Measurements from ENCODE around the gene HSPA1B. TPM values are rescaled to one million over a fixed set of nuclear protein-coding genes. Genes with fewer than 3 reads are reported as not detected.

HSPA1B gene
- polyA plus RNA-seq, 1 of the 3 experiments (the other 2 are of a cell fraction) = 96.3 TPM

GRCh38 chr6:31778999-31779885 is 48.3 kb upstream of the HSPA1B start:
- no peaks in the 10 kb centered on the region for H3K9me3 ChIP-seq
- ChIA-PET CTCF (interaction anchor here (1.3 to 9.9 kb wide), 4 partner anchors 9 to 269 kb away, joined by 4 to 62 read pairs (median 6); no protein-coding TSS in a partner anchor), POLR2A (interaction anchor here (0.8 kb wide), 1 partner anchor 12 kb away, joined by 3 read pairs; no protein-coding TSS in a partner anchor)
- DNase-seq = no peak
- H2AFZ ChIP-seq (ENCODE audit: low read depth) = no peak overlapping the region
- 90% methylated on average over 31 of the region's 43 CpGs for WGBS (ENCODE audit: low lambda C conversion rate)
- H3F3A ChIP-seq (replicated peaks; ENCODE audit: insufficient read depth) = peaks cover 3% of the 10 kb centered on the region
- H3K9ac ChIP-seq = no peak overlapping the region
- H4K20me1 ChIP-seq (ENCODE audit: insufficient read depth) = no peaks in the 10 kb centered on the region
- H3K27ac ChIP-seq (ENCODE audit: low read depth in 2 of 2, low read length in 1 of 2) = no peak overlapping the region
- peaks cover 9 to 10% of the 10 kb centered on the region in 2 experiments; a peak in 2 of 4 replicates for H3K4me1 ChIP-seq (ENCODE audit: control insufficient read depth in 1 of 2, insufficient read depth in 2 of 2, low read depth in 1 of 2, low read length in 1 of 2)
- H3K36me3 ChIP-seq (replicated peaks in 1 of 2; ENCODE audit: control insufficient read depth in 1 of 2, insufficient read depth in 2 of 2, low read length in 1 of 2) = peaks cover 6 to 51% of the 10 kb centered on the region in 2 experiments
- no peaks in the 10 kb centered on the region for H3K27me3 ChIP-seq (ENCODE audit: insufficient read depth)
- no peaks in the 10 kb centered on the region for H3K79me2 ChIP-seq (ENCODE audit: insufficient read depth)
- no peak overlapping the region for H3K4me3 ChIP-seq (ENCODE audit: low read depth in 2 of 2, low read length in 1 of 2)
- TF ChIP-seq RAD21 (IDR thresholded peaks at IDR 0.05; ENCODE audit: low read length) = no peak
- no peak for TF ChIP-seq RFX5 (IDR thresholded peaks at IDR 0.05; ENCODE audit: low read length)
- TF ChIP-seq CHD2 (IDR thresholded peaks at IDR 0.05; ENCODE audit: low read length, partially characterized antibody) = no peak
- TF ChIP-seq, protein P1, sequence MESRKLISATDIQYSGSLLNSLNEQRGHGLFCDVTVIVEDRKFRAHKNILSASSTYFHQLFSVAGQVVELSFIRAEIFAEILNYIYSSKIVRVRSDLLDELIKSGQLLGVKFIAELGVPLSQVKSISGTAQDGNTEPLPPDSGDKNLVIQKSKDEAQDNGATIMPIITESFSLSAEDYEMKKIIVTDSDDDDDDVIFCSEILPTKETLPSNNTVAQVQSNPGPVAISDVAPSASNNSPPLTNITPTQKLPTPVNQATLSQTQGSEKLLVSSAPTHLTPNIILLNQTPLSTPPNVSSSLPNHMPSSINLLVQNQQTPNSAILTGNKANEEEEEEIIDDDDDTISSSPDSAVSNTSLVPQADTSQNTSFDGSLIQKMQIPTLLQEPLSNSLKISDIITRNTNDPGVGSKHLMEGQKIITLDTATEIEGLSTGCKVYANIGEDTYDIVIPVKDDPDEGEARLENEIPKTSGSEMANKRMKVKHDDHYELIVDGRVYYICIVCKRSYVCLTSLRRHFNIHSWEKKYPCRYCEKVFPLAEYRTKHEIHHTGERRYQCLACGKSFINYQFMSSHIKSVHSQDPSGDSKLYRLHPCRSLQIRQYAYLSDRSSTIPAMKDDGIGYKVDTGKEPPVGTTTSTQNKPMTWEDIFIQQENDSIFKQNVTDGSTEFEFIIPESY (IDR thresholded peaks at IDR 0.05; ENCODE audit: borderline replicate concordance, low read depth) = no peak
- TF ChIP-seq TCF12 (IDR thresholded peaks at IDR 0.05) = no peak
- TF ChIP-seq, protein P2, sequence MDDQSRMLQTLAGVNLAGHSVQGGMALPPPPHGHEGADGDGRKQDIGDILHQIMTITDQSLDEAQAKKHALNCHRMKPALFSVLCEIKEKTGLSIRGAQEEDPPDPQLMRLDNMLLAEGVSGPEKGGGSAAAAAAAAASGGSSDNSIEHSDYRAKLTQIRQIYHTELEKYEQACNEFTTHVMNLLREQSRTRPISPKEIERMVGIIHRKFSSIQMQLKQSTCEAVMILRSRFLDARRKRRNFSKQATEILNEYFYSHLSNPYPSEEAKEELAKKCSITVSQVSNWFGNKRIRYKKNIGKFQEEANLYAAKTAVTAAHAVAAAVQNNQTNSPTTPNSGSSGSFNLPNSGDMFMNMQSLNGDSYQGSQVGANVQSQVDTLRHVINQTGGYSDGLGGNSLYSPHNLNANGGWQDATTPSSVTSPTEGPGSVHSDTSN (IDR thresholded peaks at IDR 0.05) = no peak
- no peak for TF ChIP-seq RCOR1 (IDR thresholded peaks at IDR 0.05; ENCODE audit: low read length)
- no peak for TF ChIP-seq TAF1 (IDR thresholded peaks at IDR 0.05; ENCODE audit: borderline replicate concordance, low read depth, low read length)
- TF ChIP-seq SIN3A (IDR thresholded peaks at IDR 0.05; ENCODE audit: borderline replicate concordance, low read depth, low read length) = no peak
- TF ChIP-seq YY1 (IDR thresholded peaks at IDR 0.05; ENCODE audit: low read depth) = no peak
- H3K4me2 ChIP-seq = no peak overlapping the region
- H3K9me2 ChIP-seq = no peaks in the 10 kb centered on the region

DNA sequence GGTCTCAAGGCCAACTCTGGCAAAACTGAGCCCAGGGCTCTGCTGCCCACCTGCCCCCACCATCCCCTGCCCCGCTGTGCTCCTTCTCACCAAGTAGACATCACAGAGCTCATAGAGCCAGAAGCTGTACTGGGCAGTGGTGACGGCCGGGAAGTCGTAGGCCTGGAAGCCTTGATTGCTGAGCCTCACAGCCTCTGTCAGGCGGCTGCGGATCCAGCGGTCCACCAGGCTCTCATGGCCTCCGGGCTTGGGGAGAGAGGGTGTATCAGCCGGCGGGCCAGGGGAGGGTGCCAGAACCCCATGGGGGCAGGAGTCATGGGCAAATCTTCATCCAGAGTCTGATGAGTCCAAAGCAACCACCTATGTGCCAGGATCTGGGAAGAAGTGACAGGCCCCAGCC is 47.6 kb upstream of the HSPA1B start:
- Histone ChIP-seq H3K9ac (no peak overlapping the region), H3K79me2 (ENCODE audit: insufficient read depth) (no peaks in the 10 kb centered on the region), H3K27ac (ENCODE audit: low read depth in 2 of 2, low read length in 1 of 2) (no peak overlapping the region), H4K20me1 (ENCODE audit: insufficient read depth) (no peaks in the 10 kb centered on the region), H2AFZ (ENCODE audit: low read depth) (no peak overlapping the region), H3F3A (replicated peaks; ENCODE audit: insufficient read depth) (peaks cover 3% of the 10 kb centered on the region), H3K27me3 (ENCODE audit: insufficient read depth) (no peaks in the 10 kb centered on the region), H3K4me3 (ENCODE audit: low read depth in 2 of 2, low read length in 1 of 2) (no peak overlapping the region), H3K36me3 (replicated peaks in 1 of 2; ENCODE audit: control insufficient read depth in 1 of 2, insufficient read depth in 2 of 2, low read length in 1 of 2) (peaks cover 11 to 58% of the 10 kb centered on the region in 2 experiments), H3K9me2 (no peaks in the 10 kb centered on the region), H3K9me3 (no peaks in the 10 kb centered on the region), H3K4me1 (ENCODE audit: control insufficient read depth in 1 of 2, insufficient read depth in 2 of 2, low read depth in 1 of 2, low read length in 1 of 2) (peaks cover 9 to 10% of the 10 kb centered on the region in 2 experiments; a peak in 2 of 4 replicates), H3K4me2 (no peak overlapping the region)
- 98% methylated on average over 8 of the region's 10 CpGs for WGBS (ENCODE audit: low lambda C conversion rate)
- TF ChIP-seq TEAD4 (IDR thresholded peaks at IDR 0.05; ENCODE audit: borderline replicate concordance, insufficient read depth) = no peak
- ChIA-PET CTCF (interaction anchor here (1.3 to 9.9 kb wide), 3 partner anchors 10 to 268 kb away, joined by 4 to 62 read pairs (median 5); no protein-coding TSS in a partner anchor), POLR2A (interaction anchor here (0.8 to 1.0 kb wide), 2 partner anchors 11 to 16 kb away, joined by 3 read pairs; partner anchors contain the start of gene VARS1)
- no peak for DNase-seq
